Activated CD4-positive, CD25-positive, alpha-beta regulatory T cell (primary cell): ENCODE data around the gene VKORC1.

Source experiments
- DNase-seq, 4 experiments: peaks; one replicate each; lab custom pipeline; 2025; lab: John Stamatoyannopoulos, UW

The VKORC1 gene

GRCh38 chr16:31130336-31130891 lies 35.8 kb upstream of the VKORC1 start:
- no peak for DNase-seq

DNA sequence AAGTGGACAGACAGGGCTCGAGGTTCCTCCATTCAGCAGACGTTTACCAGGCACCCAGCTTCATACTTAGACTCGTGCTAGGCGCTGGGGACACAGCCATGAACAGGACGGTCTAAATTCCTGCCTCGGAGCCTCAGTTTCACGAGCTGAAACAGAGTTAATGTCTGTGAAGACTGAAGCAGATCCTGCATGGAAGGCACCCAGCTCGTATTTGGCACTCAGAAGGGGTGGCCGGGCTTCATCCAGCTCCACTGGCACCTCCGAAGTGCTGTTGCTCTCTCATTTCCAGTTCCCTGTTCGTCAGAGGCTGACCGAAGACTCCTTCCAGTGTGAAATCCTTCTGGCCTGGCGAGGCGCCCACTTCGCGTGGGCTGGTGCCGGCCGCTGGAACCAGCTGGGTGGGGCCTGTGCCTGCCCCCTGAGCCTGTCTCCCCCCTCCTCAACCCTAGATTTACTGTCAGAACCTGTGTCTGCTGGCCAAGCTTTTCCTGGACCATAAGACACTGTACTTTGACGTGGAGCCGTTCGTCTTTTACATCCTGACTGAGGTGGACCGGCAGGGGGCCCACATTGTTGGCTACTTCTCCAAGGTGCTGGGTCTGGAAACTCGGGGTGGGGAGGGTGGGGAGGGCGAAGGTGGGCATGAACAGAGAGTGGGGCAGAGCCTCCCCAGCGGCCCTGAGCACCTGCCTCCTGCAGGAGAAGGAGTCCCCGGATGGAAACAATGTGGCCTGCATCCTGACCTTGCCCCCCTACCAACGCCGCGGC lies 35.2 kb upstream of the VKORC1 start:
- DNase-seq: no peak

- DNase-seq: no peak
Measured at GRCh38 chr16:31128711-31129567, 34.3 kb upstream of the VKORC1 start.

- no peak for DNase-seq
Measured at GRCh38 chr16:31127182-31127581, 32.6 kb upstream of the VKORC1 start.

- no peak for DNase-seq
Measured at GRCh38 chr16:31125844-31126243, 31.2 kb upstream of the VKORC1 start.

DNA sequence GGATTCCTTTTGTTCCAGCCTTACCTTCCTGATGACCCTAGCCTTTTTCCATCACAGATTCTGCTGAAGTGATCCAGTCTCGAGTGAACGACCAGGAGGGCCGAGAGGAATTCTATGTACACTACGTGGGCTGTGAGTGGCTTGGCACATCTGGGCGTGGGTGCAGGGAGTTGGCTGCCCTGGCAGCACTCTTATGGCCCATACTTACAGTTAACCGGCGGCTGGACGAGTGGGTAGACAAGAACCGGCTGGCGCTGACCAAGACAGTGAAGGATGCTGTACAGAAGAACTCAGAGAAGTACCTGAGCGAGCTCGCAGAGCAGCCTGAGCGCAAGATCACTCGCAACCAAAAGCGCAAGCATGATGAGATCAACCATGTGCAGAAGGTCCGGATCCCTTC lies 25.5 kb upstream of the VKORC1 start:
- no peak for DNase-seq

DNA sequence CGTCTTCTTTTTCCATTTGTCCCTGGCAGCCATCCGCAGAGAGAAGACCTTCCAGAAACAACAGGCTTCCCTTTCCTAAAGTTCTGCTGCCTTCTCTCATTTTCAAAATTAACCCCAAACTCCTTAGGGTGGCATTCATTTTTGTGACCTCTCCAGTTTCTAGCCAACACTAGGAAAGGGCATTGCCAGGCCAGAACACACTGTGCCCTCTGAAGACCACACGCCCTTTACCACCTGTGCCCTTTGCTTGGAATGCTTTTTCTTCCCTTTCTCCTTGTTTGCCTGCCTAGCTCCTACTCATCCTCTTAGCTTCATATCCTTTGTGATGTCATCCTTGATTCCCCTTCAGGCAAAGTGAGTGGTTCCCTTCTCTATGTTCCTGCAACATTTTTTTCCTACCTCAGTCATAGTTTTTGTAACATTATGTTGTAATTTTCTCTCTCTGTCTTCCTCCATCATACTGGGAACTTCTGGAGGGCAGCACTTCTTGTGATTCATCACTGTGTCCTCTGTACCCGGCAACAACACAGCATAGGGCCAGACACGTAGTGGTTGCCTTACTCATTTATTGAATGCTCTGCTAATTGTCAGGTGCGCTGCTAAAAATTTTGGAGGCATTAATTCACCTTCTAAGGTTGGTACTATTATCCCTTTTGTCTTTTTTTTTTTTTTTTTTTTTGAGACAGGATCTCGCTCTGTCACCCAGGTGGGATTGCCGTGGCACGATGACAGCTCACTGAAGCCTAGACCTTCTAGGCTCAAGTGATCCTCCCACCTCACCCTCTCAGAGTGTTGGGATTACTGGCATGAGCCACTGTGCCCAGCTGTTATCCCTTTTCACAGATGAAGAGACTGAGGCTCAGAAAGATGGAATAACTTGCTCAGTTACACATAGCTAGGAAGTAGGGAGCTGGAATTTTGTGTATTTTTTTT lies 23.9 kb upstream of the VKORC1 start:
- DNase-seq: no peak

DNA sequence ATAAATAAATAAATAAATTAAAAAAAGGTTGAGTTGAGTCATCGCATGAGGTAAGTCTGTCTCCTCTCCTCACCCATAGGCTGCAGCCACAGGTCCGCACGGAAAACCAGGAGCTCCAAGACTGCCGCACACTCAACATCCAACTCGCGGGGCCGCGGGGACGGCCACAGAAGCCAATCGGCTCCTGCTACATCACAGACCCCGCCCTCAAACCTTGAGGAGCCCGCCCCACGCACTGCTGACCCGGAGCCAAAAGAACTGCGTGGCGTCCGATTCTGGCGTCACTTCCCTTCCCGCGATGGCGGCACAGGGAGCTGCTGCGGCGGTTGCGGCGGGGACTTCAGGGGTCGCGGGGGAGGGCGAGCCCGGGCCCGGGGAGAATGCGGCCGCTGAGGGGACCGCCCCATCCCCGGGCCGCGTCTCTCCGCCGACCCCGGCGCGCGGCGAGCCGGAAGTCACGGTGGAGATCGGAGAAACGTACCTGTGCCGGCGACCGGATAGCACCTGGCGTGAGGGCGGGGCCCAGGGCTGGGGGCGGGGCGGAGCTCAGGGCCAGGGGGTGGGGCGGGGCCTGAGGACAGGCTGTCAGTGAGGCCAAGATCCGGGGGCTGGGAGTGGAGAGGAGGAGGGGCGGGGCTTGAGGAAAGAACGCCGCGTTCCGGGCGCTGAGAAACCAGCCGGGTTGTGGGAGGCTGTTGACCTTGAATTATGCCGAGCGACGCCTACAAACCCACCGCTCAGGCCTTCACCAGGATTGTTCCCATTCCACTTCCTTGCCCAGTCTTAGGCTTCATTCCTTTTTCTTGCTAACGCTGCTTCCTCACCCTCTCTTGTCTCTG lies 23.0 kb upstream of the VKORC1 start, which contains the start of gene KAT8:
Gene KAT8 (plus strand): TSS at position 281 of the 839 bp plus-strand sequence. CDS start 18 bp downstream, at position 299.
- DNase-seq: peak; percentile 89 to 94 (median 94)

- DNase-seq: no peak
Measured at GRCh38 chr16:31114468-31114867, 19.9 kb upstream of the VKORC1 start.

GRCh38 chr16:31113121-31114120 lies 18.8 kb upstream of the VKORC1 start:
- DNase-seq: no peak

DNA sequence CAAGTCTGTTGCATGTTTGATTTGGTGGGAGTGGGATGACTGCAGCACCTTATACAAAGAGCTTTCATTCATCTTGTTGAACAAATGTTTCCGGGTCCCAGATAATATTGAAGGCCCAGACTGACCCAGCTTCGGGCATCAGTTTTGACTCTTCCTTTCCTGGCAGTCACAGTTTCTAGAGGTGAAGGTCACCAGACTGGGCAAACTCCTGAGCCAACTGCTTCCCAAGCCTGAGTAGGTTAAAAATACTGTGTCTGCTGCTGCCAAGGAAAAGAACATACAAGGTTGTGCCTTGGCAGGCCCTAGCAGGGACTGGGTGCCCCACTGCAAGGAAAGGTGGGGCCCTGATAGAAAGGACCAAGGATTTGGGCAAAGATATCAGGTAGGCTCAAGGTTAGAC lies 18.1 kb upstream of the VKORC1 start:
- no peak for DNase-seq

GRCh38 chr16:31111881-31112466 lies 17.4 kb upstream of the VKORC1 start:
- no peak for DNase-seq

DNA sequence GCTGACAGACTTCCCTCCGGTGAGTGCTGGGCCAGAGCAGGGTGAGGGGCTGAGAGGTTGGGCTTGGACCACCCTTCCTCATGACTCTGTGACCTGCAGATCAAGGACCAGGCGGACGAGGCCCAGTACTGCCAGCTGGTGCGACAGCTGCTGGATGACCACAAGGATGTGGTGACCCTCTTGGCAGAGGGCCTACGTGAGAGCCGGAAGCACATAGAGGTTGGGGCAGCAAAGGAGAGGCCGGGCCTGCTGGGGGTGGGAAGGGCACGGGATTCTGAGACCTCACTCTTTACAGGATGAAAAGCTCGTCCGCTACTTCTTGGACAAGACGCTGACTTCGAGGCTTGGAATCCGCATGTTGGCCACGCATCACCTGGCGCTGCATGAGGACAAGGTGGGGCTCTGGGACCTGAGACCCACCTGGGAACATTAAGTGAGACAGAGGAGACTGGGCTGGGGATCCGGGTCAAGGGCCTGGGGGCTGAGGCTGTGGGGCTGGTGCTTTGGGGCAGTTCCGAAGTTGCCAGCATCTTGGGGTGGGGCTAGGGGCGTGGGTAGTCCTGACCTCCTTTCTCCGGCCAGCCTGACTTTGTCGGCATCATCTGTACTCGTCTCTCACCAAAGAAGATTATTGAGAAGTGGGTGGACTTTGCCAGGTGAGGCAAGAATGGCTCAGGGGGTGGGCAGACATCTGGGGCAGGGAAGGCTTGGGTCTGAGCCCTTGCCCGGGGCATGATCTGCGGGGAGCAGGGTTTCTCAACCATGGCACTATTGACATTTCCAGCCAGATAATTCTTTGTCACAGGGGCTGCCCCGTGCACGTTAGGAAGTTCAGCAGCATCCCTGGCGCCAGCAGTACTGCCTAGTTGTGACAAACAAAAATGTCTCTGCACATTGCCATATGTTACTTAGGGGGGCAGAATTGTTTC lies 15.8 kb upstream of the VKORC1 start:
- DNase-seq: no peak

DNA sequence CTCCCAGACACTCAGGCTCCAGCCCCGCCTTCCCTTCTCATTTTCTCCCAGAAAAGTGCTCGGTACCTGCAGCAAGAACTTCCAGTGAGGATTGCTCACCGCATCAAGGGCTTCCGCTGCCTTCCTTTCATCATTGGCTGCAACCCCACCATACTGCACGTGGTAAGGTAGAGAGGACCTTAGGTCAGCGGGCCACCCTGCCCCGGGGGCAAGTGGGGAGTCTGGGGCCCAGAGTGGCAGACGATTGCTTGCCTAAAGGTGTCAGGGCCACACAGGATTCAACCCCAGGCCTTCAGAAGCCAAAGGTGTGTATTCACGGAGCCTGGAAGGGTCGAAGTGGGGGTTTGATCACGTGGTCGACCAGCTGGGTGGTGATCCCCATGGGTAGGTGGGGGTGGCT lies 15.0 kb upstream of the VKORC1 start:
- DNase-seq: no peak

- no peak for DNase-seq
Measured at GRCh38 chr16:31108794-31109558, 14.4 kb upstream of the VKORC1 start.

- DNase-seq: peak; percentile 18 to 50 (median 38)
Measured at GRCh38 chr16:31108035-31108793, 13.6 kb upstream of the VKORC1 start, which contains the start of gene BCKDK. TSS of gene BCKDK (plus strand) at chr16:31108386. CDS start at chr16:31109224, 838 bp downstream.
